DOHH2 (cell line): ENCODE results near the gene EVL.

Source experiments
- H3F3A ChIP-seq: fragments of 200-600 bp; sonication (generic), shearing (Covaris generic); 2 replicates; pipeline ENCODE4 v1.6.0; 2016; ENCODE audit warnings: antibody characterized with exemption, mild to moderate bottlenecking; ENCODE audit not compliant: control insufficient read depth, insufficient read depth
- H3K27ac ChIP-seq: fragments of 200-600 bp; sonication (generic); 2 replicates; pipeline ENCODE4 v1.5.1; 2014; ENCODE audit warnings: low read depth, mild to moderate bottlenecking, low read length, moderate library complexity
- H3K27me3 ChIP-seq: fragments of 200-600 bp; sonication (generic); 2 replicates; pipeline ENCODE4 v1.6.1; 2014; ENCODE audit warnings: mild to moderate bottlenecking, low read length, mixed read lengths; ENCODE audit not compliant: control insufficient read depth
- H3K36me3 ChIP-seq: fragments of 200-600 bp; sonication (generic); 2 replicates; pipeline ENCODE4 v1.6.1; 2014; ENCODE audit warnings: mild to moderate bottlenecking, low read length, moderate library complexity, mixed read lengths; ENCODE audit not compliant: control insufficient read depth
- H3K4me1 ChIP-seq: fragments of 200-600 bp; sonication (generic); 2 replicates; pipeline ENCODE4 v1.6.1; 2014; ENCODE audit warnings: mild to moderate bottlenecking, low read length, mixed read lengths; ENCODE audit not compliant: control insufficient read depth
- H3K4me2 ChIP-seq: fragments of 200-600 bp; sonication (generic); 2 replicates; pipeline ENCODE4 v1.6.0; 2014; ENCODE audit warnings: mild to moderate bottlenecking, low read length, moderate library complexity
- H3K4me3 ChIP-seq: fragments of 200-600 bp; sonication (generic); 2 replicates; pipeline ENCODE4 v1.5.1; 2014; ENCODE audit warnings: mild to moderate bottlenecking, low read length, mixed read lengths
- H3K79me2 ChIP-seq: fragments of 200-600 bp; sonication (generic); 2 replicates; pipeline ENCODE4 v1.6.1; 2014; ENCODE audit warnings: mild to moderate bottlenecking, low read length, mixed read lengths; ENCODE audit not compliant: control insufficient read depth
- H3K9me2 ChIP-seq: fragments of 200-600 bp; sonication (generic); replicated peaks from 2 replicates; pipeline ENCODE4 v1.6.1; 2014; ENCODE audit warnings: mild to moderate bottlenecking, low read length, mixed read lengths; ENCODE audit not compliant: control insufficient read depth
- H3K9me3 ChIP-seq: fragments of 200-600 bp; sonication (generic); 2 replicates; pipeline ENCODE4 v1.6.1; 2014; ENCODE audit warnings: antibody characterized with exemption, low read length, mixed read lengths; ENCODE audit not compliant: control insufficient read depth, insufficient read depth
- H4K20me1 ChIP-seq: fragments of 200-600 bp; sonication (generic); 2 replicates; pipeline ENCODE4 v1.6.0; 2014; ENCODE audit warnings: low read depth, mild to moderate bottlenecking, antibody characterized with exemption, low read length, moderate library complexity; ENCODE audit not compliant: control insufficient read depth, insufficient read depth
- CTCF ChIP-seq: fragments of 200-600 bp; sonication (generic); IDR thresholded peaks from one replicate; pipeline ENCODE4 v1.5.1; 2014; ENCODE audit warnings: antibody characterized with exemption, mild to moderate bottlenecking, low read depth, low read length; ENCODE audit not compliant: poor library complexity, severe bottlenecking
- EZH2phosphoT487 ChIP-seq: fragments of 200-600 bp; sonication (generic); IDR thresholded peaks from 2 replicates; pipeline ENCODE4 v1.6.1; 2017; ENCODE audit warnings: borderline replicate concordance, mild to moderate bottlenecking, antibody characterized with exemption, low read length, moderate library complexity, mixed read lengths

Gene EVL

GRCh38 chr14:100108840-100109593 lies 43.8 kb downstream of the EVL start:
- TF ChIP-seq CTCF (no peak), EZH2phosphoT487 (no peak)
- Histone ChIP-seq H4K20me1 (no peaks in the 10 kb centered on the region), H3K4me3 (no peak overlapping the region), H3K9me3 (no peaks in the 10 kb centered on the region), H3K27ac (no peak overlapping the region), H3K4me1 (peaks cover 5% of the 10 kb centered on the region), H3K36me3 (no peaks in the 10 kb centered on the region), H3K79me2 (no peaks in the 10 kb centered on the region), H3K27me3 (no peaks in the 10 kb centered on the region), H3K9me2 (no peaks in the 10 kb centered on the region), H3F3A (no peaks in the 10 kb centered on the region), H3K4me2 (no peak overlapping the region)

- no peaks in the 10 kb centered on the region for H3K9me3 ChIP-seq
- no peaks in the 10 kb centered on the region for H3F3A ChIP-seq
- H3K4me3 ChIP-seq = no peak overlapping the region
- no peaks in the 10 kb centered on the region for H3K79me2 ChIP-seq
- H4K20me1 ChIP-seq = no peaks in the 10 kb centered on the region
- no peaks in the 10 kb centered on the region for H3K9me2 ChIP-seq
- TF ChIP-seq EZH2phosphoT487 = no peak
- no peak for TF ChIP-seq CTCF
- H3K4me1 ChIP-seq = no peaks in the 10 kb centered on the region
- H3K27me3 ChIP-seq = no peaks in the 10 kb centered on the region
- H3K27ac ChIP-seq = no peak overlapping the region
- H3K4me2 ChIP-seq = no peak overlapping the region
- no peaks in the 10 kb centered on the region for H3K36me3 ChIP-seq
Measured at GRCh38 chr14:100109594-100109955, 44.4 kb downstream of the EVL start.

GRCh38 chr14:100110816-100111215 lies 45.6 kb downstream of the EVL start:
- Histone ChIP-seq H3K4me3 (no peak overlapping the region), H3F3A (no peaks in the 10 kb centered on the region), H3K36me3 (no peaks in the 10 kb centered on the region), H3K27ac (no peak overlapping the region), H3K9me2 (no peaks in the 10 kb centered on the region), H3K4me1 (no peaks in the 10 kb centered on the region), H3K4me2 (no peak overlapping the region), H4K20me1 (no peaks in the 10 kb centered on the region), H3K27me3 (no peaks in the 10 kb centered on the region), H3K9me3 (no peaks in the 10 kb centered on the region), H3K79me2 (no peaks in the 10 kb centered on the region)
- TF ChIP-seq CTCF (no peak), EZH2phosphoT487 (no peak)
